ENCODE results near the gene LEF1.

Gene LEF1

GRCh38 chr4:108149588-108150380 lies 18.9 kb downstream of the LEF1 start:
- DNase-seq (ENCODE audit: extremely low read depth in 1 of 2, low read depth in 1 of 2) = no peak

- DNase-seq (ENCODE audit: extremely low read depth in 1 of 2, low read depth in 1 of 2) = no peak
Observed at GRCh38 chr4:108148316-108148715, 20.4 kb downstream of the LEF1 start.

- no peak for DNase-seq (ENCODE audit: extremely low read depth in 1 of 2, low read depth in 1 of 2)
Observed at GRCh38 chr4:108146819-108147218, 21.9 kb downstream of the LEF1 start.

- no peak for DNase-seq (ENCODE audit: extremely low read depth in 1 of 2, low read depth in 1 of 2)
Observed at GRCh38 chr4:108146336-108146735, 22.4 kb downstream of the LEF1 start.

GRCh38 chr4:108144451-108144850 lies 24.3 kb downstream of the LEF1 start:
- peak in 1 of 2 donors; percentile 55 for DNase-seq (ENCODE audit: extremely low read depth in 1 of 2, low read depth in 1 of 2)

GRCh38 chr4:108143515-108143914 lies 25.2 kb downstream of the LEF1 start:
- no peak for DNase-seq (ENCODE audit: extremely low read depth in 1 of 2, low read depth in 1 of 2)

- DNase-seq (ENCODE audit: extremely low read depth in 1 of 2, low read depth in 1 of 2) = no peak
Observed at GRCh38 chr4:108142870-108143269, 25.9 kb downstream of the LEF1 start.

GRCh38 chr4:108141213-108141950 lies 27.4 kb downstream of the LEF1 start:
- DNase-seq (ENCODE audit: extremely low read depth in 1 of 2, low read depth in 1 of 2) = no peak

- DNase-seq (ENCODE audit: extremely low read depth in 1 of 2, low read depth in 1 of 2) = no peak
Observed at GRCh38 chr4:108140328-108140727, 28.4 kb downstream of the LEF1 start.

- no peak for DNase-seq (ENCODE audit: extremely low read depth in 1 of 2, low read depth in 1 of 2)
Observed at GRCh38 chr4:108139089-108139488, 29.6 kb downstream of the LEF1 start.

GRCh38 chr4:108135549-108136209 lies 33.1 kb downstream of the LEF1 start:
- DNase-seq (ENCODE audit: extremely low read depth in 1 of 2, low read depth in 1 of 2) = no peak

GRCh38 chr4:108130955-108131354 lies 37.8 kb downstream of the LEF1 start:
- no peak for DNase-seq (ENCODE audit: extremely low read depth in 1 of 2, low read depth in 1 of 2)

- DNase-seq (ENCODE audit: extremely low read depth in 1 of 2, low read depth in 1 of 2) = no peak
Observed at GRCh38 chr4:108129196-108129595, 39.5 kb downstream of the LEF1 start.

- DNase-seq (ENCODE audit: extremely low read depth in 1 of 2, low read depth in 1 of 2) = no peak
Observed at GRCh38 chr4:108126806-108127205, 41.9 kb downstream of the LEF1 start.

- DNase-seq (ENCODE audit: extremely low read depth in 1 of 2, low read depth in 1 of 2) = no peak
Observed at GRCh38 chr4:108120789-108121188, 47.9 kb downstream of the LEF1 start.

GRCh38 chr4:108119199-108119800 lies 49.4 kb downstream of the LEF1 start:
- no peak for DNase-seq (ENCODE audit: extremely low read depth in 1 of 2, low read depth in 1 of 2)

GRCh38 chr4:108118505-108118904 lies 50.2 kb downstream of the LEF1 start:
- no peak for DNase-seq (ENCODE audit: extremely low read depth in 1 of 2, low read depth in 1 of 2)

- no peak for DNase-seq (ENCODE audit: extremely low read depth in 1 of 2, low read depth in 1 of 2)
Observed at GRCh38 chr4:108117418-108118182, 51.1 kb downstream of the LEF1 start.

- no peak for DNase-seq (ENCODE audit: extremely low read depth in 1 of 2, low read depth in 1 of 2)
Observed at GRCh38 chr4:108116423-108117168, 52.1 kb downstream of the LEF1 start.

- no peak for DNase-seq (ENCODE audit: extremely low read depth in 1 of 2, low read depth in 1 of 2)
Observed at GRCh38 chr4:108115168-108115526, 53.6 kb downstream of the LEF1 start.
